ENCODE measurements around the gene RER1.

GRCh38 chr1:2441746-2442145, 50.1 kb downstream of the RER1 start:
- TF ChIP-seq, protein P1, sequence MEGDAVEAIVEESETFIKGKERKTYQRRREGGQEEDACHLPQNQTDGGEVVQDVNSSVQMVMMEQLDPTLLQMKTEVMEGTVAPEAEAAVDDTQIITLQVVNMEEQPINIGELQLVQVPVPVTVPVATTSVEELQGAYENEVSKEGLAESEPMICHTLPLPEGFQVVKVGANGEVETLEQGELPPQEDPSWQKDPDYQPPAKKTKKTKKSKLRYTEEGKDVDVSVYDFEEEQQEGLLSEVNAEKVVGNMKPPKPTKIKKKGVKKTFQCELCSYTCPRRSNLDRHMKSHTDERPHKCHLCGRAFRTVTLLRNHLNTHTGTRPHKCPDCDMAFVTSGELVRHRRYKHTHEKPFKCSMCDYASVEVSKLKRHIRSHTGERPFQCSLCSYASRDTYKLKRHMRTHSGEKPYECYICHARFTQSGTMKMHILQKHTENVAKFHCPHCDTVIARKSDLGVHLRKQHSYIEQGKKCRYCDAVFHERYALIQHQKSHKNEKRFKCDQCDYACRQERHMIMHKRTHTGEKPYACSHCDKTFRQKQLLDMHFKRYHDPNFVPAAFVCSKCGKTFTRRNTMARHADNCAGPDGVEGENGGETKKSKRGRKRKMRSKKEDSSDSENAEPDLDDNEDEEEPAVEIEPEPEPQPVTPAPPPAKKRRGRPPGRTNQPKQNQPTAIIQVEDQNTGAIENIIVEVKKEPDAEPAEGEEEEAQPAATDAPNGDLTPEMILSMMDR (IDR thresholded peaks at IDR 0.05; ENCODE audit: poor library complexity, severe bottlenecking), result no peak
- no peak for TF ChIP-seq MXI1 (conservative IDR thresholded peaks at IDR 0.05; ENCODE audit: poor library complexity, severe bottlenecking)
